Measurements from ENCODE around the gene ZMIZ2. TPM values are rescaled to one million over a fixed set of nuclear protein-coding genes. Genes with fewer than 3 reads are reported as not detected.

The ZMIZ2 gene
- polyA plus RNA-seq, 2 donors, result 22.5 to 66.6 TPM

GRCh38 chr7:44805950-44806349 is 57.3 kb downstream of the ZMIZ2 start:
- 89 to 93% methylated on average over 5 of the region's 5 CpGs for WGBS, 2 donors
- no peak overlapping the region for H3K27ac ChIP-seq (ENCODE audit: low read depth in 2 of 2, low read length in 1 of 2)
- H3K27me3 ChIP-seq (ENCODE audit: control insufficient read depth in 1 of 2, insufficient read depth in 2 of 2, low read length in 2 of 2), result no peaks in the 10 kb centered on the region
- H3K4me3 ChIP-seq (ENCODE audit: low read depth in 1 of 2, low read length in 2 of 2), result no peak overlapping the region
- peaks cover 8 to 18% of the 10 kb centered on the region in 2 donors for H3K36me3 ChIP-seq (ENCODE audit: control insufficient read depth in 2 of 2, insufficient read depth in 2 of 2, low read length in 1 of 2)
- no peaks in the 10 kb centered on the region for H3K4me1 ChIP-seq (ENCODE audit: control insufficient read depth in 2 of 2, insufficient read depth in 2 of 2, low read length in 1 of 2)
- no peaks in the 10 kb centered on the region for H3K9me3 ChIP-seq (ENCODE audit: control insufficient read depth in 2 of 2, insufficient read depth in 1 of 2, low read depth in 1 of 2, low read length in 1 of 2)

- Histone ChIP-seq H3K4me3 (ENCODE audit: low read depth in 1 of 2, low read length in 2 of 2) (no peak overlapping the region), H3K27ac (ENCODE audit: low read depth in 2 of 2, low read length in 1 of 2) (no peak overlapping the region), H3K4me1 (ENCODE audit: control insufficient read depth in 2 of 2, insufficient read depth in 2 of 2, low read length in 1 of 2) (no peaks in the 10 kb centered on the region), H3K9me3 (ENCODE audit: control insufficient read depth in 2 of 2, insufficient read depth in 1 of 2, low read depth in 1 of 2, low read length in 1 of 2) (no peaks in the 10 kb centered on the region), H3K27me3 (ENCODE audit: control insufficient read depth in 1 of 2, insufficient read depth in 2 of 2, low read length in 2 of 2) (no peaks in the 10 kb centered on the region), H3K36me3 (ENCODE audit: control insufficient read depth in 2 of 2, insufficient read depth in 2 of 2, low read length in 1 of 2) (peaks cover 0 to 4% of the 10 kb centered on the region in 2 donors)
- WGBS, 2 donors, result 75 to 85% methylated on average over 4 of the region's 4 CpGs
Measured at GRCh38 chr7:44808914-44809393, 60.3 kb downstream of the ZMIZ2 start.

- H3K27ac ChIP-seq (ENCODE audit: low read depth in 2 of 2, low read length in 1 of 2), result no peak overlapping the region
- no peak overlapping the region for H3K4me3 ChIP-seq (ENCODE audit: low read depth in 1 of 2, low read length in 2 of 2)
- H3K36me3 ChIP-seq (ENCODE audit: control insufficient read depth in 2 of 2, insufficient read depth in 2 of 2, low read length in 1 of 2), result no peaks in the 10 kb centered on the region
- H3K9me3 ChIP-seq (ENCODE audit: control insufficient read depth in 2 of 2, insufficient read depth in 1 of 2, low read depth in 1 of 2, low read length in 1 of 2), result no peaks in the 10 kb centered on the region
- no peaks in the 10 kb centered on the region for H3K27me3 ChIP-seq (ENCODE audit: control insufficient read depth in 1 of 2, insufficient read depth in 2 of 2, low read length in 2 of 2)
- no peaks in the 10 kb centered on the region for H3K4me1 ChIP-seq (ENCODE audit: control insufficient read depth in 2 of 2, insufficient read depth in 2 of 2, low read length in 1 of 2)
Measured at GRCh38 chr7:44811093-44811492, 62.4 kb downstream of the ZMIZ2 start.

- Histone ChIP-seq H3K9me3 (ENCODE audit: control insufficient read depth in 2 of 2, insufficient read depth in 1 of 2, low read depth in 1 of 2, low read length in 1 of 2) (no peaks in the 10 kb centered on the region), H3K27ac (ENCODE audit: low read depth in 2 of 2, low read length in 1 of 2) (no peak overlapping the region), H3K4me1 (ENCODE audit: control insufficient read depth in 2 of 2, insufficient read depth in 2 of 2, low read length in 1 of 2) (no peaks in the 10 kb centered on the region), H3K36me3 (ENCODE audit: control insufficient read depth in 2 of 2, insufficient read depth in 2 of 2, low read length in 1 of 2) (no peaks in the 10 kb centered on the region), H3K27me3 (ENCODE audit: control insufficient read depth in 1 of 2, insufficient read depth in 2 of 2, low read length in 2 of 2) (no peaks in the 10 kb centered on the region), H3K4me3 (ENCODE audit: low read depth in 1 of 2, low read length in 2 of 2) (no peak overlapping the region)
- 93 to 94% methylated on average over 6 of the region's 6 CpGs for WGBS, 2 donors
Measured at GRCh38 chr7:44811571-44811970, 62.9 kb downstream of the ZMIZ2 start.

GRCh38 chr7:44814919-44815318 is 66.3 kb downstream of the ZMIZ2 start:
- no peak overlapping the region for H3K4me3 ChIP-seq (ENCODE audit: low read depth in 1 of 2, low read length in 2 of 2)
- H3K36me3 ChIP-seq (ENCODE audit: control insufficient read depth in 2 of 2, insufficient read depth in 2 of 2, low read length in 1 of 2), result no peaks in the 10 kb centered on the region
- H3K9me3 ChIP-seq (ENCODE audit: control insufficient read depth in 2 of 2, insufficient read depth in 1 of 2, low read depth in 1 of 2, low read length in 1 of 2), result no peaks in the 10 kb centered on the region
- WGBS, 2 donors, result 89 to 93% methylated on average over 2 of the region's 2 CpGs
- H3K4me1 ChIP-seq (ENCODE audit: control insufficient read depth in 2 of 2, insufficient read depth in 2 of 2, low read length in 1 of 2), result no peaks in the 10 kb centered on the region
- no peaks in the 10 kb centered on the region for H3K27me3 ChIP-seq (ENCODE audit: control insufficient read depth in 1 of 2, insufficient read depth in 2 of 2, low read length in 2 of 2)
- H3K27ac ChIP-seq (ENCODE audit: low read depth in 2 of 2, low read length in 1 of 2), result no peak overlapping the region

- WGBS, 2 donors, result 63 to 80% methylated on average over 2 of the region's 2 CpGs
- Histone ChIP-seq H3K27ac (ENCODE audit: low read depth in 2 of 2, low read length in 1 of 2) (no peak overlapping the region), H3K4me1 (ENCODE audit: control insufficient read depth in 2 of 2, insufficient read depth in 2 of 2, low read length in 1 of 2) (no peaks in the 10 kb centered on the region), H3K36me3 (ENCODE audit: control insufficient read depth in 2 of 2, insufficient read depth in 2 of 2, low read length in 1 of 2) (no peaks in the 10 kb centered on the region), H3K9me3 (ENCODE audit: control insufficient read depth in 2 of 2, insufficient read depth in 1 of 2, low read depth in 1 of 2, low read length in 1 of 2) (no peaks in the 10 kb centered on the region), H3K27me3 (ENCODE audit: control insufficient read depth in 1 of 2, insufficient read depth in 2 of 2, low read length in 2 of 2) (no peaks in the 10 kb centered on the region), H3K4me3 (ENCODE audit: low read depth in 1 of 2, low read length in 2 of 2) (no peak overlapping the region)
Measured at GRCh38 chr7:44819292-44819691, 70.6 kb downstream of the ZMIZ2 start.

Other genes starting within 250 kb of the ZMIZ2 start
- under 1 TPM; 0.07 to 0.65 TPM for gene NPC1L1, start 207.5 kb upstream of the ZMIZ2 start, polyA plus RNA-seq
- 10 to 100 TPM; 50.1 to 84.0 TPM for gene DDX56, start 174.9 kb upstream of the ZMIZ2 start, polyA plus RNA-seq
- 10 to 100 TPM; 24.3 to 26.4 TPM for gene TMED4, start 166.6 kb upstream of the ZMIZ2 start, polyA plus RNA-seq
- gene OGDH, start 142.2 kb upstream of the ZMIZ2 start, polyA plus RNA-seq, result 10 to 100 TPM; 25.8 to 43.0 TPM
- 1,000 to 10,000 TPM; 4,205 to 4,319 TPM for gene PPIA, start 47.8 kb downstream of the ZMIZ2 start, polyA plus RNA-seq
- gene H2AZ2, start 99.2 kb downstream of the ZMIZ2 start, polyA plus RNA-seq, result 10 to 100 TPM; 70.0 to 93.6 TPM
- 1 to 10 TPM; 6.7 to 7.3 TPM for gene PURB, start 136.7 kb downstream of the ZMIZ2 start, polyA plus RNA-seq
- 1 to 10 TPM; 2.2 to 2.3 TPM for gene MYO1G, start 230.2 kb downstream of the ZMIZ2 start, polyA plus RNA-seq